Effector memory CD8-positive, alpha-beta T cell (primary cell): ENCODE measurements around the gene DIP2C.

Experiments
- ATAC-seq: fragments of 150-1000 bp; cut with Tn5 transposase; replicated peaks from 2 replicates; pipeline ENCODE4 v1.10.0; 2021; ENCODE audit warnings: mild to moderate bottlenecking, moderate library complexity
- DNase-seq, 3 experiments: peaks; one replicate each; pipeline ENCODE4 v3.0.0; 2021
- H3K27ac Mint-ChIP-seq, 2 donors: one replicate each; pipeline ENCODE4 v1.8.0; 2022; ENCODE audit warnings: mild to moderate bottlenecking in 2 of 2, mixed read lengths in 2 of 2, moderate library complexity in 2 of 2
- H3K27me3 Mint-ChIP-seq, 2 donors: one replicate each; pipeline ENCODE4 v1.8.0; 2022; ENCODE audit warnings: mixed read lengths in 2 of 2
- H3K36me3 Mint-ChIP-seq: one replicate; pipeline ENCODE4 v1.8.0; 2022; ENCODE audit warnings: mild to moderate bottlenecking, moderate library complexity, mixed read lengths; ENCODE audit not compliant: insufficient read depth
- H3K4me1 Mint-ChIP-seq, 2 donors: one replicate each; pipeline ENCODE4 v1.8.0; 2022; ENCODE audit warnings: low read depth in 2 of 2, mixed read lengths in 2 of 2
- H3K4me3 Mint-ChIP-seq, 2 donors: one replicate each; pipeline ENCODE4 v1.8.0; 2022; ENCODE audit warnings: mild to moderate bottlenecking in 2 of 2, mixed read lengths in 2 of 2, moderate library complexity in 2 of 2
- H3K9me3 Mint-ChIP-seq, 2 donors: one replicate each; pipeline ENCODE4 v1.8.0; 2022; ENCODE audit warnings: mixed read lengths in 2 of 2

The DIP2C gene

GRCh38 chr10:554182-554848 is 135.2 kb downstream of the DIP2C start:
- DNase-seq (no peak), ATAC-seq (no peak)
- Mint-ChIP-seq H3K27ac (no peak overlapping the region), H3K36me3 (no peaks in the 10 kb centered on the region), H3K27me3 (peaks cover 41 to 68% of the 10 kb centered on the region in 2 donors), H3K4me3 (no peak overlapping the region), H3K9me3 (no peaks in the 10 kb centered on the region), H3K4me1 (peaks cover 2 to 6% of the 10 kb centered on the region in 2 donors)

DNA sequence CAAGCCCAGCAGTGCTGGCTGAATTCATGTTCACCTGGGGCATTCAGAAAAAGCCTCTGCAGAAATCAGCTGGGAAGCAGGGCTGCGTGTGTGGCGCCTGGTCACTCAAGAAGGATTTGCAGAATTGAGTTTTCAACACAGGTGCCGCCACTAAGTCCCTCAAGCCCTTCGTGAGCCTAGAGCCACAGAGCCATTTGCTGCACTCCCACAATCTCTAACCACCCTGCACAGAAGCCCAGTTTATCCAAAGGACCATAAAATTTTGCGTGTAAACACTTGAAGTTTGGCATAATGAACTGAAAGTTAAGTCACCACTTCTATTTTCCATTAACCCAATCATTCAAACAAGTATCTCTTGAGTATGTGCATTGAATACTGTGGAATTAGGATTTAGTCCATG is 136.2 kb downstream of the DIP2C start:
- no peaks in the 10 kb centered on the region for H3K9me3 Mint-ChIP-seq
- peaks cover 52 to 78% of the 10 kb centered on the region in 2 donors for H3K27me3 Mint-ChIP-seq
- ATAC-seq: no peak
- no peaks in the 10 kb centered on the region for H3K36me3 Mint-ChIP-seq
- DNase-seq: no peak
- H3K4me3 Mint-ChIP-seq: no peak overlapping the region
- peaks cover 2 to 6% of the 10 kb centered on the region in 2 donors for H3K4me1 Mint-ChIP-seq
- H3K27ac Mint-ChIP-seq: no peak overlapping the region

- no peak for ATAC-seq
- no peak overlapping the region for H3K4me3 Mint-ChIP-seq
- no peak for DNase-seq
- peaks cover 2 to 6% of the 10 kb centered on the region in 2 donors for H3K4me1 Mint-ChIP-seq
- peaks cover 57 to 84% of the 10 kb centered on the region in 2 donors for H3K27me3 Mint-ChIP-seq
- no peaks in the 10 kb centered on the region for H3K36me3 Mint-ChIP-seq
- no peak overlapping the region for H3K27ac Mint-ChIP-seq
- no peaks in the 10 kb centered on the region for H3K9me3 Mint-ChIP-seq
These were observed 136.8 kb downstream of the DIP2C start for GRCh38 chr10:552679-553078.

DNA sequence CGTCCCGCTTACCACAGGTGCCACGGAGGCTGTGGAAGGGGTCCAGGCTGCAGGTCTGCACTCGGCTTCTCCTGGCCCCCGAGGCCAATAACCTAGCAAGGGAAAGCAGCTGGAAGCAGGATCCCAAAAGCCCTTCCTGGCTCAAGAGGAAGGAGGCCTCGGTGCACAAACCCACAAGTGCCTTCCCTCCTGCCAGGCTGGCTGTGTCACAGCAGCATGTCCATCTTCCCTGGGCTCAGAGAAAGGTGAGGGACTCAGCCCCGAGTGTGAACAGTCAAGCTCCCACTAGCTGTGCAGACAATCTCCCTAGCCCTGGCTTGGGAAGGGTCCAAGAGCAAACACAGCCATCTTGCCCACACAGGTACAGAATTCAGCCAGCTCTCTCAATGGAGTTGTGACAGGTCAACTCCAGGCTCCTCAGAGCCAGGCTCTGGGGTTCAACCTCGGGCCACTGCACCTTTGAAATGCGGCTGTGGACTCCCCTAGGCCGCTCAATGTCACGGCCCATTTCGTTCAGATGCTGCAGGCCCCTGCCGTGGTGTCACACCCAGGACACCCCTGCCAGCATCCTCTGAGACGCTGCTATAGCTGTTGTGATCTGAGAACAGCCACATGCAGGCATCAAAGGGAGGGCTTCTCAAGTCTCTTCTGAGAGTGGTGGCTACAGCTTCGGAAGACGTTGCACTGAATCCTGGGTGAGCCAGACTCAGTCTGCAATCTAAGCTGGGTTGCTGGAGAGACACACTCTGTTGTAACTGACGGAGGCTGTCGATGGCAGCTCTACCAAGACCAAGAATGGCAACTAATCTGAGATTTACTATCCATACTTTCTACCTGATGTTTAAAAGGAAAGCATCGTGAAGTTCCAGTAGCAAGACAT is 137.9 kb downstream of the DIP2C start:
- no peaks in the 10 kb centered on the region for H3K9me3 Mint-ChIP-seq
- H3K27me3 Mint-ChIP-seq: peaks cover 62 to 86% of the 10 kb centered on the region in 2 donors
- ATAC-seq (no peak), DNase-seq (no peak)
- no peaks in the 10 kb centered on the region for H3K36me3 Mint-ChIP-seq
- no peak overlapping the region for H3K27ac Mint-ChIP-seq
- no peak overlapping the region for H3K4me3 Mint-ChIP-seq
- H3K4me1 Mint-ChIP-seq: peaks cover 2 to 3% of the 10 kb centered on the region in 2 donors

GRCh38 chr10:550665-551372 is 138.6 kb downstream of the DIP2C start:
- ATAC-seq (no peak), DNase-seq (no peak)
- no peak overlapping the region for H3K4me3 Mint-ChIP-seq
- H3K27me3 Mint-ChIP-seq: peaks cover 60 to 83% of the 10 kb centered on the region in 2 donors
- no peaks in the 10 kb centered on the region for H3K4me1 Mint-ChIP-seq
- H3K27ac Mint-ChIP-seq: no peak overlapping the region
- no peaks in the 10 kb centered on the region for H3K9me3 Mint-ChIP-seq
- H3K36me3 Mint-ChIP-seq: no peaks in the 10 kb centered on the region

DNA sequence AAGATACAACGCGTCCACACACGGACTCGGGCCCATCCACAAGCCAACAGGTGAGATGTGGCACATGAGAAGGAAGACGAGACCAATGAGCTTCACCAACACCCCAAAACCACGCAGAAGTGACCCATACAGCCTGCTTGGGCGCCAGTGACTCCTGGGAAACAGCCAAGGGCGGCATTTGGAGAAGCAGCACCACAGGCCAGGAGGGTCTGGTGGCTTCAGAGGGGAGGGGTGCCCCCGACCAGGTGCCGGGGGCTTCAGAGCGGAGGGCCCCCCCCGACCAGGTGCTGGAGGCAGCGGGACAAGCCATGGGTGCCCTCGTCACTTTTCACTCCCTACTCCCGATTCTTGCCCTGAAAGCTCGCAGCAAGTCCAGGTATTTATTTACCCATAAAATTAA is 140.1 kb downstream of the DIP2C start:
- no peak for ATAC-seq
- Mint-ChIP-seq H3K36me3 (no peaks in the 10 kb centered on the region), H3K4me1 (no peaks in the 10 kb centered on the region), H3K27ac (no peak overlapping the region), H3K9me3 (no peaks in the 10 kb centered on the region), H3K27me3 (peaks cover 64 to 83% of the 10 kb centered on the region in 2 donors), H3K4me3 (no peak overlapping the region)
- no peak for DNase-seq

DNA sequence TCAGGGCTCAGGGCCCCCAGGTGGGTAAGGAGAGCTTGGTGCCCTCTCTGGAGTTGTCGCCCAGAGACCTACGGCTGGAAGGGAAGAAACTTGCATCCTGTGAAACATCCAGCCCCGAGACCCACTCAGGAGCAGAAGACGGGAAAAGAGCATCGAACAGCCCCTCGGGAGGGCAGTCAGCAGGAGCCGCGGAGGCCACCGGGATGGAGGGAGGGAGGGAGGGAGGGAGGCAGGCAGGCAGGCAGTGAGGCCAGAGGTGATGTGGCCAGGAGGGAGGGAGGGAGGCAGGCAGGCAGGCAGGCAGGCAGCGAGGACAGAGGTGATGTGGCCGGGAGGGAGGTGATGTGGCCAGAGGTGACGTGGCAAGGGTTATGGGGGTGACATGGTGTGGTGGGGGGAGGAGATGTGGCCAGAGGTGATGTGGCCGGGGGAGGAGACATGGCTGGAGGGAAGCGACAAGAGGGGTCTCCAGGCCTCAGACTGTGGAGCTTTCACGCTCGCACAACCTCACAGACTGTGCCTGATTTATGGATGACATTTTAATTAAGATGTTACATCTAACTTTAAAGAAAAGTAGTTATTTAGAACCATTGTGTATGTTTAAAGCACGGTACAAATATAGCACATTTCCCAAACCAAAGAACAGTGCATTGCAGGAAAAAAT is 141.1 kb downstream of the DIP2C start:
- H3K4me1 Mint-ChIP-seq: no peaks in the 10 kb centered on the region
- H3K27me3 Mint-ChIP-seq: peaks cover 61 to 83% of the 10 kb centered on the region in 2 donors
- DNase-seq: no peak
- H3K36me3 Mint-ChIP-seq: no peaks in the 10 kb centered on the region
- H3K4me3 Mint-ChIP-seq: no peak overlapping the region
- ATAC-seq: no peak
- no peaks in the 10 kb centered on the region for H3K9me3 Mint-ChIP-seq
- H3K27ac Mint-ChIP-seq: no peak overlapping the region

DNA sequence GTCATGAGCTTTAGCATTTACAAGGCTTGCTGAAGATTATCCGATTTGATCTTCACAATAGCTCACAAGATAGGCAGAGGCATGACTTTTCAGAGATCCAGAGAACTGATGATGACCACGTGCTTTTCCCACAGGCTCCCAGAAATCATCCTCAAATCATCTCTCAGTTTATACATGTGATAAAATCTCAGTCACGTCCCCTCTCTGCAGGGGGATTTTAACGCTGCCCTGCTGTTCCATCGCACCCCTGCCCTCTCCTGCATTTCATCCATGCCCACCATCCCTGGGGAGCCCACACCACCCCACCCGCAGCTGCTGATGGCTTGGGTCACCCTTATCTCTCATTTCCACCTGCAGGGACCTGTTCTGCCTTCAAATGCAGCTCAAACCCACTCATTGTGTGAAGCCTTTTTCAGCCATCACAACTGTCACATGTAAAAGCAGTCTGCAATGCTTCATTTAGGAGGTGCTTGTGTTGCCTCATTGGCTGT is 141.8 kb downstream of the DIP2C start:
- H3K27ac Mint-ChIP-seq: no peak overlapping the region

GRCh38 chr10:546971-547590 is 142.4 kb downstream of the DIP2C start:
- Mint-ChIP-seq H3K9me3 (peaks cover 0 to 1% of the 10 kb centered on the region in 2 donors), H3K27me3 (peaks cover 60 to 88% of the 10 kb centered on the region in 2 donors), H3K27ac (no peak overlapping the region), H3K4me3 (no peak overlapping the region), H3K36me3 (no peaks in the 10 kb centered on the region), H3K4me1 (no peaks in the 10 kb centered on the region)
- ATAC-seq (no peak), DNase-seq (no peak)

More for the DNA sequence above, 141.8 kb downstream of the DIP2C start:
- DNase-seq: no peak
- Mint-ChIP-seq H3K4me1 (no peaks in the 10 kb centered on the region), H3K9me3 (no peaks in the 10 kb centered on the region), H3K27me3 (peaks cover 58 to 84% of the 10 kb centered on the region in 2 donors), H3K4me3 (no peak overlapping the region), H3K36me3 (no peaks in the 10 kb centered on the region)
- ATAC-seq: no peak

GRCh38 chr10:546451-546850 is 143.0 kb downstream of the DIP2C start:
- Mint-ChIP-seq H3K9me3 (peaks cover 0 to 6% of the 10 kb centered on the region in 2 donors), H3K4me1 (peaks cover 3 to 4% of the 10 kb centered on the region in 2 donors), H3K27ac (no peak overlapping the region), H3K36me3 (peaks cover 1% of the 10 kb centered on the region), H3K27me3 (peaks cover 63 to 88% of the 10 kb centered on the region in 2 donors), H3K4me3 (no peak overlapping the region)
- ATAC-seq (no peak), DNase-seq (no peak)

GRCh38 chr10:543862-544822 is 145.3 kb downstream of the DIP2C start:
- no peak for ATAC-seq
- DNase-seq: no peak
- peaks cover 65 to 84% of the 10 kb centered on the region in 2 donors for H3K27me3 Mint-ChIP-seq
- H3K9me3 Mint-ChIP-seq: peaks cover 0 to 6% of the 10 kb centered on the region in 2 donors
- H3K4me3 Mint-ChIP-seq: no peak overlapping the region
- no peak overlapping the region for H3K27ac Mint-ChIP-seq
- H3K36me3 Mint-ChIP-seq: peaks cover 3% of the 10 kb centered on the region
- peaks cover 11 to 15% of the 10 kb centered on the region in 2 donors for H3K4me1 Mint-ChIP-seq

GRCh38 chr10:543131-543530 is 146.3 kb downstream of the DIP2C start:
- H3K4me3 Mint-ChIP-seq: no peak overlapping the region
- no peak for ATAC-seq
- peaks cover 3% of the 10 kb centered on the region for H3K36me3 Mint-ChIP-seq
- DNase-seq: no peak
- peaks cover 0 to 6% of the 10 kb centered on the region in 2 donors for H3K9me3 Mint-ChIP-seq
- peaks cover 11 to 15% of the 10 kb centered on the region in 2 donors for H3K4me1 Mint-ChIP-seq
- H3K27me3 Mint-ChIP-seq: peaks cover 60 to 83% of the 10 kb centered on the region in 2 donors
- no peak overlapping the region for H3K27ac Mint-ChIP-seq
